Head of caudate nucleus (tissue), 42 donors: ENCODE results near the gene DLG2.
A peak's percentile ranks its signal among the peaks of the same experiment; 100 is the strongest.

Source experiments
- DNase-seq, 42 donors: peaks; one replicate each; pipeline versions ENCODE4 v3.0.0 to v3.0.0-alpha.2; 2020 to 2021; ENCODE audit warnings: mixed read lengths in 7 of 42
- intact Hi-C: fragments of 100-400 bp; cut with DNase I; formaldehyde crosslinking; loops from one replicate; pipeline ENCODE4 v1.15.0; 2022

The DLG2 gene

DNA sequence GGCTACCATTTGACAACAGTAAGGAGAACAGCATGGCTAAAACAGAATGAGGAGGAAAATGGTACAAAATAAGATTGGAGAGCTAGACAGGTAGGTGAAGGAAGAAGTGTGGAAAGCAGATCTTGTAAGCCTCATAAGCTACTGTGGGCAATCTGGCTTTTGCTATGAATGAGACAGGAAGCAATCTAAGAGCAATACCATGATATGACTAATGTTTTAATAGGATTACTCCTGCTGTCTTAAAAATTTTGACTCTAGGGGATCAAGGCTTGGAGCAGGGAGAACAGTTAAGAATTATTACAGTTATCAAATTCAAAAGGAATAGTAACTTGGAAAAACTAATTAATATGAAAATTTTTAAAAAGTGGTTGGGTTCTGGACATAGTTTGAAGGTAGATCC lies 1174.9 kb downstream of the DLG2 start:
- intact Hi-C loops, result no loop called here
- DNase-seq, result no peak

DNA sequence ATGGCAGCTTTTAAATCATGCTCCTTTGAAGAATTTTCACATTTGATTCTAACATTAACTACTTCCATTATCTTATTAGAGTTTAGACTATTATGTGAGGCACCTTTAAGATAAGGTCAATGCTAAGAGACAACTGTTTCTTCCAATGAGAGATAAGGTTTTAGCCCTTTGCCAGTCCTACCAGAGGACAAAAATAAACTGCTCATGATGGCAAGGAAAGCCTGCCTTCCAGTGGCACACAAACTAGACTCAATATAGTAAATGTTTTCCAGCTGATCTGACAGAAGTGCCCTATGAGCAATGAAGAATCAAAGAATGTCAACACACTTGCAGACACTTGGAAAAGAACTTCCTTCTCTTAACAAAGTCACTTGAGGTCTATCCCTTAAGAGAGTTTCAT lies 1188.6 kb downstream of the DLG2 start:
- DNase-seq, result no peak
- intact Hi-C loops, result no loop called here

DNA sequence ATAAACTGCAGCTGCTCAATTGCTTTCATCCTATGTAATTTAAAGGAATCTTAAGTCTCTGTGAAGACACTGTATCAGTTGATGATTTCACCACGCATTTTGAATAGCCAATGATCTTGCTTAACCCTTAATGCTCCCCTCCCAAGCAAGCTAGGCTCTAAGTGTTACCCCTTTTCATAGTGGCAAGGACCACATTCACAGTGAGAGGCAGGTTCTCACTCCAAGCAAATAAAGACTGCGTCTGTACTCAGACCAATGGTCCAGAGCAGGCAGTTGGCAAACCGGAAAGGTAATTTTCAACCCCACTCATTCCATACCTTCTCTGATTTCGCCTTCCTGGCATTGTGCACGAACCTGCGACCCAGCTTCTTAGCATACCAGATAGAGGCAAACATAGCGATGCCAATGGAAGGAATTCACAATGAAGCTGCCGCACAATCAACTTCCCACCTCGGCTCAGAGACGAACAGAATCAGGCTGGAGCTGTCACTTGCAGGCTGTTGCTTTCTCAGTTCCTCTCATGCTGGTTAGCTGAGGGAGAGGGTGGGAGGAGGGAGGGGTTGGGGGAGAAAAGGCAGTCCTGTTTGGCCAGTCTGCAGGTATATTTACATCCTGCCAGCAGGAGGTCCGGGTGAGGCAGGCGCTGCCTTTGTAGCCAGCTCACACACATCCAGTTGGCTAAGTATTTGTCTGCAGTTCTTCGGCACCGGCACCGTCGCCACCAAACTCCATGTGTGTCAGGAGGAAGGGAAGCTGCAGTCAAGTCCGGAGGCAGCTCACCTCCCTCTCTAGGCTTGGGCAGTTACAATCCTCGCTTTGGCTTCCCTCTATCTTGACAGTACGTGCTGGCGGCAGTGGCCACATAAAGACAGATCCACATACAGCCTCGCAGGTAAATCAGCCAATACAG lies 1189.8 kb downstream of the DLG2 start:
- intact Hi-C loops, result no loop called here
- DNase-seq, result peak in 41 of 42 donors; percentile 14 to 70 (median 42)

DNA sequence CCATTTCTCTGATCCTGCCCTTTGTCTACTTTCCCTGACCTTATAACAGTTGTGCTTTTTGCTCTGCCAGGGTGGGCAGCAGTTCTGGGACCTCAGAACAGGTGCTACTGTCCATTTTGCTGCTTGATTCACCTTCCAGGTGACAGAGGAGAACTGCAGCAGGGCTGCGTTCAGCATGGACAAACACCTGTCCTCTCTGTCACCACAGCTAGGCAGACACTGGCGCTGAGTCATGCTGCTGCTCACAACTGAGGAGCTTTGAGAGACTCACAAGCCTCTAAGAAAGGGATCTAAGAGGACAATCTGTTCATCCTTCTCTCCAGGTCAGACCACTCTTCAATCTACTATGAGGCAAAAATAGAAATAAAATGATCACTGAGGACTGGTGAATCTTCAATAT lies 1196.5 kb downstream of the DLG2 start:
- DNase-seq, result no peak

DNA sequence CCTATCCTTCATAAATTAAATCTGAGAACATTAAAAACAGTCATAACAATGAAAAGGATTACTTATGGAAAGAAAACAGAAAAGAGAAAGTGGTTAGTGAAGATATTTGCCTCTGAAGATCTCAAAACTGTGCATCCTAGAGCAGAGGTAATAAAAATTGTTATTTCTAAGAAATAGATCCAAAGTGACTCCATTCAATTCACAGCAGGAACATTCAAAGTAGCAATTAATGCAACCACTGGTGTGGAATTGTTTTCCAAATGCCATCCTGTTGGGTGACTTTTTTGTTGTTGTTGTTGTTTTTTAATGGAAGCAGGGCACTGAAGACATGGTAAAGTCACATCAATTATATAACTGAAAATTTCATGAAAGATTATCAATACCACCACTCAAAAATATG lies 1201.5 kb downstream of the DLG2 start:
- no peak for DNase-seq
- intact Hi-C loops, result no loop called here

More for the DNA sequence above, 1196.5 kb downstream of the DLG2 start:
- intact Hi-C loops, result no loop called here

DNA sequence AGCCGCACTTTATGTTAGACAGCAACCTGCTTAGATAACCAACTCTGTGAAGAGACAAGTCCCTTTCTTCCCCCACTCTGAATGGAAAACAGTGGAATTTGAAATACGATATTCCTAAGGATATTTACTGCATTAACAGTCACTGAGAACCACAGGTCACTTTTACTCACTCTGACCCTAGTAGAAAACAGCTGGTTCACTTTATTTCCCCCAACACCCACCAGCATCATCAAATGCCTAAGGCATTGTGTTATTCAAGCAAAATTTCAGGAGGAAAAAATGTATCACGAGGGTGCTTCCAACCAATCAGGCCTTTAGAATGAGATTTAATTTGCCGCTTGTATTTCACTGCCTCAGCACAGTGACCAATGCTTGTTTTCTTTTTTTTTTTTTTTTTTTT lies 1206.9 kb downstream of the DLG2 start:
- intact Hi-C loops, result no loop called here
- DNase-seq, result no peak

DNA sequence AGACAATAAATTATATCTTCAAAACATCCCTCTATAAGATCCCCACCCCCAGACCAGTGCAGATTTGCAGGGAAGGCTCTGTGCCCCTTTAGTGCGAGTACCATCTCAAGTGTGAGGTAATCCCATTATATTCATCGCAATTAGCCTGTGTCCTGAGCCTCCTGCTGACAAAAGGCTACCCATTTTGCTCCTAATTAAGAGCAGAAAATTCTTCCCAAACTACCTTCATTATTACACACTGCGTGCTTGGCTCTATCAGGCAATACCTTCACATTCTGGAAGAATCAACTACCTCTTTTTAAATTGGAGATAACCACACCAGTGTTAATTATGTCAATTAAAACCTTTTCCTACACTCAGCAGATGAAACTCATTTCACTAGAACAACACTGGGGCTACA lies 1207.5 kb downstream of the DLG2 start:
- intact Hi-C loops, result no loop called here
- no peak for DNase-seq

DNA sequence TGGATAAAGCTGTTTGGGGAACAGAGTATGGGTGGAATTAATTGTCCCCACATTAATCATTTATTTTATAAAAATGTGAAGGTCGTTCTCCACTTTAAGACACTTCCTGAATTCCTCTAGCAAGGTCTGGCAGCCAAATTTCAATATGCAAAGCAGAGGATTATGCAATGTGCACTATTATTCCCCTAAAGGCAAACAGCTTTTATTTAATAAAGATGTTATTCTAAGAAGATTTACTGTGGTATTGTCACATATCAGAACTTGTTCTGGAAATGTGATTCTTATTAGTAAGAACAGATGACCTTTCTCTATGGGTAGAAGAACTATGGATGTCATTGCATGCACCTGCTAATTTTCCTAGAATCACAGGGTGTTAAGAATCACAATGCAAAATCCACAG lies 1212.2 kb downstream of the DLG2 start:
- intact Hi-C loops, result no loop called here
- no peak for DNase-seq

DNA sequence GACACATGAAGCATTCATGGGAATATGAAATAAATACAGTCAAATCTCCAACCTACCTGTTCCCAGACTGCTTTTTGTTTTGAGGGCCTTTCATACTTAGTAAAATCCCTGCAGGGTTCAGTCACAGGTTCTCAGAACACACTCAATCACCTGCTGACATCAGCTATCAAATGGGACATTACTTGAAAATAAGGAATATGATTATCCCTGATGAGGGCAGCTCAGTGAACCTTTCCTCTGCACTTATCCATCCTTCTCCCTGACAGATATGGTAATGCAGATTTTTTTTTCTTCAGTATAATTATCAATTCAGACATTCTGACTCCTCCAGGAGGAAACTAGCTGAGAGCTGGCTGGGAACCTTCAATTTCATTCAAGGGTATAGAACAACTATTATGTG lies 1213.6 kb downstream of the DLG2 start:
- peak in 1 of 42 donors; percentile 17 for DNase-seq
- intact Hi-C loops, result no loop called here

DNA sequence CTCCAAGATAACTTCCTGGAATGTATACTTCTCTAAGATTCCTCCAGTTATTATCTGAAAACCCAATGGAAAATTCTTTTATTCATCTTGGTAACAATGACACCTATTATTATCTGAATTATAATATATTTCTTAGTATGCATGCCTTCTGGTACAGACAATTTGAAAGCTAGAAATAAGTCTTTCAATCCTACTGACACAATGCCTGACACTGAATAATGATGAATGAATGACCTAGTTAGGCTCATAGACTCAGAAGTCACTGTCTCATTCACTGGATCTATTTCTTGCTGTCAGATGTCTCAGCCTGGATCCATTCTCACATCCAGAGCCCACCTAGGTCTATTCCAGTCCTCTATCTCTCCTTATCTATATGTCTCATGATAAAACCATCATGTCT lies 1214.3 kb downstream of the DLG2 start:
- intact Hi-C loops, result no loop called here
- no peak for DNase-seq

DNA sequence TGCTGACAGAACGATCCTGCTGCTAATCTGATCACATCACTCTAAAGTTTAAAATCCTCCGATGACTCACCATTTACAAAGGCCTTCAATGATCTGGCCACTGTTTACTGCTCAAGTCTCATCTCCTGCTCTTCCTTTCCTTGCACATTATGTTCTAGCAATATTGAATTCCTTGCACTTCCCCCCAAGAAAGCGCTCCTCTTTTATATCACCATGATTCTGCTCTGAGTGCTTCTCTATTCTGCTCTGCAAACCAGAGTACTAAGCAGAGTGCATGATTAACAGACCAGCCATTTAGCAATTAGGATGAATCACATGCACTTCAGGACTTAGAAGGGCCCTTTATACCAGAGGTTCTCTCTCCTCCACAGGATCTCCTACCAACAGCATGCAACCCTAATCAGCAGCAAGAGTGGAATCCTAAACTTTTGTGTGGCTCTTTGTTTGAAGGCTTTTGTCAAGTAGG lies 1218.2 kb downstream of the DLG2 start:
- intact Hi-C loops, result no loop called here

DNA sequence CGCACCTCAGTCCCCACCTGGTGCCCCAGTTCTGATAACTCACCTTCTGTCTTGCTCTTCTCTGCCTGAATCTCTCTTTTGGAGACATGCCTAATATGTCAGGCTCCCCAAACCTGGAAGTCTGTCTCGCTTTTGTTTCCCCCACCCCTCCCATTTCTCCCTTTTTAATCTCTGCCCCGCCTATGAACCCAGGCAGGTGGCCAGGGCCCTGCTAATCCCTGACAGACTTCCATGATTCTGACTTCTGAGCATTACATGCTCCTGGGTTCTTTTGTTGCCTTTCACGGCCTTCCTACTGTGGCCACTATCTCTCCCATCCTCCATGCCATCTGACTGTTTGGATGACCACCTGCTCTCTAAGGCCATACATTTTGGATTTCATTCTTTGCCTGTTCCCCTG lies 1220.1 kb downstream of the DLG2 start:
- DNase-seq, result no peak
- intact Hi-C loops, result no loop called here

More for the DNA sequence above, 1218.2 kb downstream of the DLG2 start:
- DNase-seq, result peak in 1 of 42 donors; percentile 3

DNA sequence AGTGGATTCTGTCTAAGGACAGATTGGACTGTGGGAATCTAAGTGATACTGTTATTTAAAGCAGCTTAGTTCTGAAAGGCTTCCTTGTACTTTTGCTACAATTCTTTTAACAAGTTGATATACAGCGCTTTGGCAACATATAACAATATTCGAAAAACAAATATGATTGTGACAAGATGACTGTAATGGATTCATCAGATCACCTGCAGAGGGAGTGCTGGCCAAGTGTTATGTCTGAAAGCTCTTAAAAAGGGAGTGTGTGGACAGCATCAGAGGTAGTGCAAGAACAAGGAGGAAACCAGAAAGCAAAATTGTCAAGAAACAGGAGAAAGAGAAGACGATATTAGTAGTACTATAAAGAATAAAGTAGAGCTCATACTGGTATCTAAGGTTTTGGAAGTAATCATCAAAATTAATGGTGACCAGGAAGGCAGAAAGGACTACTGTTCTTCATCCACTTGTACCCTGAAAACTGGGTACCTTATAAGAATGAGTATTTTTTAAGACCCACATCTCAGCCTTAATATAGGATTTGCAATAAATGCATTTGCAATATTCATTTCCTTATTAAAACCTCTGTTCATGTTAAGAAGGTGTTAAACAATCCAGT lies 1229.0 kb downstream of the DLG2 start:
- intact Hi-C loops, result loop anchor here (10.0 kb wide), 1 partner anchor 127 kb away; no protein-coding TSS in a partner anchor
- DNase-seq, result peak in 12 of 42 donors; percentile 8 to 48 (median 24)

DNA sequence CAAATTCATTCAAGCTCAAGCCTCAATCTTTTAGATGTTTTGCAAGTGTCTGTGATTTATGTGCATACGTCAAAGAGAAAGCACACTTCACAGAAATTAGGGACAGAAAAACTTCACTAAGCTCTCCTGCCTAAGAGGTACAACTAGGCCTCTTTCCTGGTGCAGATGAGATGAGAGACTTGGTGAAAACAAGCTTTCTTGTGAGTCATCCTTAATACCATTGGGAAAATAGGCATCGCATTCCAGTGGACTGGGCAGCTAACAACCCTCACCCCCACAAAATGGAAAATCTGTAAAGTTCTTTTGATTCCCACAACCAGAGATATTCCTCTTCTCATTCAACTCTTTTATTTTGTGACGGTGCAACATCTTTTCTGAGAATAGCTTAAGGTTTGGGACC lies 1230.6 kb downstream of the DLG2 start:
- intact Hi-C loops, result loop anchor here (10.0 kb wide), 1 partner anchor 128 kb away; no protein-coding TSS in a partner anchor
- no peak for DNase-seq

DNA sequence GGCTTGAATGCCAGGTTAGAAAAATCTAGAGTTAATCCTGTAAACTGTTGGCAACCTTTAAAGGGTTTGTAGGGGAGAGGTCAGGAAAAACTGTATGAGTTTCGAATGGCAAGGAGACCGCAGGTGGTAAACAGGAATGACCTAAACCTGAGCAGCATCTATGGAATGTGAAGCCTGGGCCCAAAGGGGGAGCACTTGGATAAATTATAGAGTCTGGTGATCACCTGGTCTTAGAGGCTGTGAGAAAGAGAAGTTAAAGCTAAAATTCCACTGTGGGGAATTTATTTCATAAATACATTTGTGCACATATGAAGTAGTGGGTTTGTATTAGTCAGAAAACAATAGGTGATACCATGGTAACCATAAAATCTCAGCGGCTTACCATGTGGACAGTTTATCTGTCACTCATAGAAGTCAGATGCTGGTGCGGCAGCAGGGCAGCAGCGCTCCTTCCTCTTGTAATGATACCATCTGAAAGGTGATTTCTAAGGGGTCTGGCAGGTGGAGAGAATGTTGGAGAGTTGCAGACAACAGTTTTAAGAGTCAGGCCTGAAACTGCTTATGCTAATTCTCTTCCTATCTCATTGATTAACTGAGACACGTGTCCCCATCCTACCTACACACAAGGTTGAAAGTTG lies 1236.6 kb downstream of the DLG2 start:
- intact Hi-C loops, result loop anchor here (10.0 kb wide), 1 partner anchor 134 kb away; no protein-coding TSS in a partner anchor
- DNase-seq, result no peak

DNA sequence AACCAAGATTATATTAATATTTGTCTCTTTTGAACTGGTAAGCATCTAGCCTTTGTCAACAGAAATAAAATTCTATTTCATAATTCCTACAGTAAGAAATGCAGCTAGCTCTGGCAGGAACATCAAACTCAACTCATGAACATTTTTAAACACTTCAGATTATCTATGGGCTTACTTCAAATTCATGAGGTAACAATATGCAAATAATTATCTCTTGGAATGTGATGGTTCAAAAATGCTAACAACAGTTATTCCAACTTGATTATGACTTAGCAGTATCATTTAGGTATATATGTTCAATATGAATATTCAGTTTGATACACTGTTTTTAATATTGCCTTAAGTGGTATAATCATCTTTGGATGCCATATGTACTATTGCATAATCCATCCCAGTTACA lies 1237.4 kb downstream of the DLG2 start:
- intact Hi-C loops, result loop anchor here (10.0 kb wide), 2 partner anchors 135 to 555 kb away; no protein-coding TSS in a partner anchor
- DNase-seq, result no peak

DNA sequence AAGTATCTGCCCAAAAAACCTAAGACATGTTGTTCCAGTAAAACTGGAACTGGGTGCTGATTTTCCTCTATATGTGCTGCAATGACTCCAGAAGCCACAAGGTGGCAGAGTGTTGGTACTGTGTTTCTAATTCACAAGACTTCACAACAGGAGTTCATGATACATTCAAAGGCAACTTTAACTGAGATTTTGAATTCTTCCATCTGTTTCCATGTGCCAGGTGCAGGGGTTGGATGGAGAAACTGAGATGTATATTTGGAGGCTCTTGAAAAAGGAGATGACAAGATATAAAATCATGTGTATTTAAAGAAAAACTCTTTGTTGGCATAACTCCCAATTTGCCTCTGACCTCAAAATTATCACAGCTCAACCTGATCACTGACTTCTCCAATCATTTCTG lies 1242.4 kb downstream of the DLG2 start:
- DNase-seq, result peak; percentile 2 to 88 (median 67)
- intact Hi-C loops, result loop anchor here (10.0 kb wide), 1 partner anchor 550 kb away; no protein-coding TSS in a partner anchor

DNA sequence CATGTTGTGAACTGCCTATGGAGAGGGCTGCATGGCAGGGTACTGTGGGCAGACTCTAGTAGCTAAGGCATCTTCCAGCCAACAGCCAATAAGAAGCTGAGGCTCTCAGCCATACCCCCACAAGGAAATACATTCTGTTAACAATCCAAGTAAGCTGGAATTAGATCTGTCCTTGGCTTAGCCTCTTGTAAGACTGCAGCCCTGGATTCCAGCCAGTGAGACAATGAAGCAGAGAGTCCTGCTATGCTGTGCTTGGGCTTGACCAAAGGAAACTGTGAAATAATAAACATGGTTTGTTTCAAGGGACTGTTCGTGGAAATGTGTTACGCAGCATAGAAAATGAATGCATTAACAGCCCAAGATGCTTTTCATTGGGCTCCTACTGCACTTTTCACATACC lies 1243.6 kb downstream of the DLG2 start:
- DNase-seq, result peak in 2 of 42 donors; percentile 1 to 3
- intact Hi-C loops, result loop anchor here (10.0 kb wide), 1 partner anchor 549 kb away; no protein-coding TSS in a partner anchor

DNA sequence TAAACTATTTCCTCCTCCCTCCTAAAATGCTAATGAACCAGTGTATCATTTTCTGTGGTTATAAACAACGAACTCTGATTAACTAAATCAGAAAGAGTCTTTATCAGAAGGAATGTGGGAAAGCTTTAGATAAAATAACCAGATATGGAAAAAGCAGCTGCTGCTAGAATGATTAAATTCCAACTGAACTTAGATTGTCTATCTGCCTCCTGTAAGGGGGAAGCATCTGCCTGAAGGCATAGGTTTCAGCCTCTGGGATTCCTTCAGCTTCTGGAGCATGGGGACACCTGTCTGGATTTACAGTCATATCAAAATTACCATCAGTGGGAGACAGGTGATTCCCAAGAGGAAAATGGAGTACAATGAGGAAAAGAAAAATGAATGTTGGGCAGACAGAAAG lies 1245.5 kb downstream of the DLG2 start:
- intact Hi-C loops, result loop anchor here (10.0 kb wide), 1 partner anchor 547 kb away; no protein-coding TSS in a partner anchor
- no peak for DNase-seq
